ENCODE results near the gene MACROD2.

MACROD2 gene

DNA sequence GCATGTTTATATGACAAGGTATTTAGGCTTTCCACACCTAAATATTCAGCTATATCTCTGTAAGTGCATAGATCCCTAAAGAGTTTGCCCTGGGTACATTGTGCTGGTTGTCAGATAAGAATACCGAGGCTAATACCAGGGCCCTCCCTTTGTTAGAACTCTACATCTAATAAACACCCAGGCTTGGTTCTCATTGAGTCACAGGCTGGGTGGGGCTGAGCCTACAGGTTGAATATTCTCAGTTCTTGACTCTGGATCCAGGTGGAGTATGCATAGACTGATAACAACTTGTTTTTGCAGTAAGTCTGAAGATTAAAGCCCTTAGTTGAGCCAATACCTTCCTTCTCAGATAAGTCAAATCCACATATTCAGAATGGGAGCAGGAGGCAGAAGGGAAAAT lies 654.3 kb downstream of the MACROD2 start:
- Histone ChIP-seq H3K27ac (no peak overlapping the region), H3K27me3 (no peaks in the 10 kb centered on the region), H3K9me3 (no peaks in the 10 kb centered on the region), H3K4me1 (ENCODE audit: control insufficient read depth in 1 of 2, insufficient read depth in 1 of 2, low read depth in 1 of 2, low read length in 1 of 2) (no peaks in the 10 kb centered on the region), H3K4me3 (ENCODE audit: low read depth in 1 of 2, low read length in 1 of 2) (no peak overlapping the region), H3K36me3 (no peaks in the 10 kb centered on the region)
- TF ChIP-seq, protein P1, sequence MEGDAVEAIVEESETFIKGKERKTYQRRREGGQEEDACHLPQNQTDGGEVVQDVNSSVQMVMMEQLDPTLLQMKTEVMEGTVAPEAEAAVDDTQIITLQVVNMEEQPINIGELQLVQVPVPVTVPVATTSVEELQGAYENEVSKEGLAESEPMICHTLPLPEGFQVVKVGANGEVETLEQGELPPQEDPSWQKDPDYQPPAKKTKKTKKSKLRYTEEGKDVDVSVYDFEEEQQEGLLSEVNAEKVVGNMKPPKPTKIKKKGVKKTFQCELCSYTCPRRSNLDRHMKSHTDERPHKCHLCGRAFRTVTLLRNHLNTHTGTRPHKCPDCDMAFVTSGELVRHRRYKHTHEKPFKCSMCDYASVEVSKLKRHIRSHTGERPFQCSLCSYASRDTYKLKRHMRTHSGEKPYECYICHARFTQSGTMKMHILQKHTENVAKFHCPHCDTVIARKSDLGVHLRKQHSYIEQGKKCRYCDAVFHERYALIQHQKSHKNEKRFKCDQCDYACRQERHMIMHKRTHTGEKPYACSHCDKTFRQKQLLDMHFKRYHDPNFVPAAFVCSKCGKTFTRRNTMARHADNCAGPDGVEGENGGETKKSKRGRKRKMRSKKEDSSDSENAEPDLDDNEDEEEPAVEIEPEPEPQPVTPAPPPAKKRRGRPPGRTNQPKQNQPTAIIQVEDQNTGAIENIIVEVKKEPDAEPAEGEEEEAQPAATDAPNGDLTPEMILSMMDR (IDR thresholded peaks at IDR 0.05) = no peak

DNA sequence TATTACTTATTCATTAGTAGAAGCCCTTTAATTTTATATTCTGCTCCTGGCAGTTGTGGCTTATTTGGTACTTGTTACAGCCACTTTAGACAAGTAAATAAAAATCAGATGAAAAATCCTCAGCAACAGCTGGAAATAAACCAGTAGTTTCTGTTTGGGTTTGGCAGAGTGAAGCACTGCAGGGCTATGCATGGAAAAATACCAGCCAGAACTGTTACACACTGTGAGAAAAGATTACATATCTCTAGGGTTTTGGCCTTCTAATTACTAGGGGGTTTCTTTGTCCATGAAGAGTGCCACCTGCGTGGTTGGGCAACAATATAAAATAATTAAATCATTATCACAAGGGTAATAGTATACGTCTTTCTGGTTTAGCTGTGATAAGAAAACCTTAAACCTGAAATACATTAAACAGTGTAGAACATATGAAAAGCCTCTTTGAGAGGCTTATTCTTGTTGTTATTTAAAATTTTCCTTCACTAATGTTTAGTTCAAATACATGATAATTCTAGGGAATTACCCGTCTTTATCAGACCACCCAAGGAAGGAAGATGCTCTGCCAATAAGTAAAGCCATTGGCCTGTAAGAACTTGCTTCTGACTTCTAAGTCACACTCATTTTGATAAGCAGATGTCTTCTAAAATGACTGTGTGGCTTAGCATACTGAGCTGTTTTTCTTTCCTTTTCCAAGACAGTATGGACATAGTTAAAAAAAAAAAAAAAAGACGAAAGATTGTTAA lies 662.1 kb downstream of the MACROD2 start:
- TF ChIP-seq, protein P1 (IDR thresholded peaks at IDR 0.05) = no peak
- Histone ChIP-seq H3K4me3 (ENCODE audit: low read depth in 1 of 2, low read length in 1 of 2) (no peak overlapping the region), H3K27me3 (no peaks in the 10 kb centered on the region)

GRCh38 chr20:14664101-14664500 lies 668.8 kb downstream of the MACROD2 start:
- H3K27ac ChIP-seq = no peak overlapping the region
- H3K4me3 ChIP-seq (ENCODE audit: low read depth in 1 of 2, low read length in 1 of 2) = no peak overlapping the region
- H3K36me3 ChIP-seq = no peaks in the 10 kb centered on the region
- H3K4me1 ChIP-seq (ENCODE audit: control insufficient read depth in 1 of 2, insufficient read depth in 1 of 2, low read depth in 1 of 2, low read length in 1 of 2) = no peaks in the 10 kb centered on the region
- H3K9me3 ChIP-seq = no peaks in the 10 kb centered on the region
- H3K27me3 ChIP-seq = no peaks in the 10 kb centered on the region
- TF ChIP-seq, protein P1 (IDR thresholded peaks at IDR 0.05) = no peak

More for the DNA sequence above, 662.1 kb downstream of the MACROD2 start:
- Histone ChIP-seq H3K36me3 (no peaks in the 10 kb centered on the region), H3K9me3 (no peaks in the 10 kb centered on the region), H3K27ac (no peak overlapping the region), H3K4me1 (ENCODE audit: control insufficient read depth in 1 of 2, insufficient read depth in 1 of 2, low read depth in 1 of 2, low read length in 1 of 2) (no peaks in the 10 kb centered on the region)

GRCh38 chr20:14666696-14667095 lies 671.4 kb downstream of the MACROD2 start:
- H3K4me3 ChIP-seq (ENCODE audit: low read depth in 1 of 2, low read length in 1 of 2) = no peak overlapping the region
- no peak overlapping the region for H3K27ac ChIP-seq
- no peaks in the 10 kb centered on the region for H3K27me3 ChIP-seq
- H3K9me3 ChIP-seq = no peaks in the 10 kb centered on the region
- H3K36me3 ChIP-seq = no peaks in the 10 kb centered on the region
- TF ChIP-seq, protein P1 (IDR thresholded peaks at IDR 0.05) = no peak
- H3K4me1 ChIP-seq (ENCODE audit: control insufficient read depth in 1 of 2, insufficient read depth in 1 of 2, low read depth in 1 of 2, low read length in 1 of 2) = no peaks in the 10 kb centered on the region

GRCh38 chr20:14667226-14667625 lies 671.9 kb downstream of the MACROD2 start:
- Histone ChIP-seq H3K27me3 (no peaks in the 10 kb centered on the region), H3K4me3 (ENCODE audit: low read depth in 1 of 2, low read length in 1 of 2) (no peak overlapping the region), H3K27ac (no peak overlapping the region), H3K36me3 (no peaks in the 10 kb centered on the region), H3K4me1 (ENCODE audit: control insufficient read depth in 1 of 2, insufficient read depth in 1 of 2, low read depth in 1 of 2, low read length in 1 of 2) (no peaks in the 10 kb centered on the region), H3K9me3 (no peaks in the 10 kb centered on the region)
- TF ChIP-seq, protein P1 (IDR thresholded peaks at IDR 0.05) = no peak
